Breast epithelium (tissue), 3 donors: ENCODE measurements around the gene SHISA7.

Experiments
- CTCF ChIP-seq, 3 donors: fragments of 450-650 bp; IDR thresholded peaks; one replicate each; pipeline ENCODE4 v1.5.1; 2016 to 2017; ENCODE audit warnings: antibody characterized with exemption in 3 of 3, mild to moderate bottlenecking in 3 of 3, moderate library complexity in 3 of 3
- POLR2A ChIP-seq: fragments of 450-650 bp; IDR thresholded peaks from one replicate; pipeline ENCODE4 v1.6.1; 2016; ENCODE audit warnings: antibody characterized with exemption, mild to moderate bottlenecking, moderate library complexity
- POLR2AphosphoS5 ChIP-seq, 3 donors: sonication (generic); formaldehyde crosslinking; IDR thresholded peaks; one replicate each; pipeline ENCODE4 v1.6.1; 2017; ENCODE audit warnings: antibody characterized with exemption in 3 of 3

GRCh38 chr19:55441319-55441691, 1.8 kb downstream of the SHISA7 start:
- TF ChIP-seq POLR2A: no peak
- TF ChIP-seq CTCF (IDR thresholded peaks at IDR 0.05): no peak
- TF ChIP-seq POLR2AphosphoS5 (IDR thresholded peaks at IDR 0.05): no peak
